ENCODE results near the gene TMEM165. TPM values are rescaled to one million over a fixed set of nuclear protein-coding genes. Genes with fewer than 3 reads are reported as not detected.

Gene TMEM165
- total and polyA plus RNA-seq, 2 donors (not counting 1 experiment from before 2014, with no cell fraction given) = 108 to 183 TPM

- TF ChIP-seq EZH2 (IDR thresholded peaks at IDR 0.05; ENCODE audit: low read length, missing control alignments) = no peak
- no peak for TF ChIP-seq CTCF (conservative IDR thresholded peaks at IDR 0.05 in 1 of 2, IDR thresholded peaks at IDR 0.05 in 1 of 2; ENCODE audit: low read depth in 1 of 2, low read length in 2 of 2)
- no peak overlapping the region for H2AFZ ChIP-seq (ENCODE audit: low read length)
- H3K36me3 ChIP-seq (ENCODE audit: control insufficient read depth, insufficient read depth, low read length) = no peaks in the 10 kb centered on the region
These were observed 74.2 kb downstream of the TMEM165 start for GRCh38 chr4:55469979-55470378.

More at GRCh38 chr4:55469979-55470378, 74.2 kb downstream of the TMEM165 start:
- no peaks in the 10 kb centered on the region for H3K79me2 ChIP-seq (ENCODE audit: control insufficient read depth, insufficient read depth, low read length)
- H3K9me3 ChIP-seq (ENCODE audit: control insufficient read depth, insufficient read depth, low read depth, low read length) = no peaks in the 10 kb centered on the region
- no peaks in the 10 kb centered on the region for H3K27me3 ChIP-seq (ENCODE audit: control insufficient read depth, insufficient read depth, low read length)
- DNase-seq (ENCODE audit: low read depth in 2 of 2) = no peak
- no peaks in the 10 kb centered on the region for H4K20me1 ChIP-seq (ENCODE audit: control insufficient read depth, extremely low read depth, insufficient read depth, low read length)
- no peaks in the 10 kb centered on the region for H3K4me1 ChIP-seq (ENCODE audit: control insufficient read depth, extremely low read depth, insufficient read depth, low read length)
- H3K4me2 ChIP-seq (ENCODE audit: extremely low read depth, insufficient read depth, low read length) = no peak overlapping the region
- no peak overlapping the region for H3K4me3 ChIP-seq (replicated peaks in 1 of 4; ENCODE audit: control extremely low read depth in 1 of 4, insufficient read depth in 1 of 4, low read depth in 3 of 4, low read length in 4 of 4)
- no peak overlapping the region for H3K9ac ChIP-seq (ENCODE audit: insufficient read depth, low read length)
- H3K27ac ChIP-seq (ENCODE audit: insufficient read depth, low read length) = no peak overlapping the region

Other genes starting within 250 kb of the TMEM165 start
- gene SRD5A3, start 49.7 kb upstream of the TMEM165 start, total RNA-seq = 4.6 and 5.0 TPM in 2 replicates
- 12.3 and 14.3 TPM in 2 replicates for gene SRD5A3, start 49.7 kb upstream of the TMEM165 start, polyA plus RNA-seq
- gene CLOCK, start 151.0 kb downstream of the TMEM165 start, total RNA-seq = 17.7 and 27.4 TPM in 2 replicates
- gene CLOCK, start 151.0 kb downstream of the TMEM165 start, polyA plus RNA-seq = 25.8 and 26.1 TPM in 2 replicates
- not detected in 2 replicates for gene PDCL2, start 196.3 kb downstream of the TMEM165 start, total RNA-seq
- not detected in 2 replicates for gene PDCL2, start 196.3 kb downstream of the TMEM165 start, polyA plus RNA-seq
- not detected in 2 replicates for gene NMU, start 240.3 kb downstream of the TMEM165 start, total RNA-seq
- gene NMU, start 240.3 kb downstream of the TMEM165 start, polyA plus RNA-seq = 0.08 and 0.12 TPM in 2 replicates

All from fibroblast of lung (primary cell).